Lower lobe of right lung (tissue), 2 donors: ENCODE measurements around the gene RECQL5. TPM values are rescaled to one million over a fixed set of nuclear protein-coding genes. Genes with fewer than 3 reads are reported as not detected.

Experiments
- ATAC-seq, 2 donors: fragments of 200-7000 bp; cut with Tn5 transposase; one replicate each; pipeline ENCODE4 v1.9.1; 2020 to 2022; ENCODE audit warnings: mild to moderate bottlenecking in 2 of 2, moderate library complexity in 2 of 2
- DNase-seq: peaks from one replicate; pipeline ENCODE4 v3.0.0-alpha.2; 2020
- H3K27ac ChIP-seq: fragments of 200-600 bp; one replicate; pipeline ENCODE4 v1.8.0; 2022
- H3K27me3 ChIP-seq: fragments of 200-600 bp; one replicate; pipeline ENCODE4 v1.8.0; 2022; ENCODE audit warnings: low read depth
- H3K36me3 ChIP-seq: fragments of 200-600 bp; one replicate; pipeline ENCODE4 v1.8.0; 2022; ENCODE audit warnings: mild to moderate bottlenecking
- H3K4me1 ChIP-seq: fragments of 200-600 bp; one replicate; pipeline ENCODE4 v1.8.0; 2022
- H3K4me3 ChIP-seq: fragments of 200-600 bp; one replicate; pipeline ENCODE4 v1.8.0; 2022; ENCODE audit warnings: mild to moderate bottlenecking
- H3K9me3 ChIP-seq: fragments of 200-600 bp; one replicate; pipeline ENCODE4 v1.8.0; 2022
- CTCF ChIP-seq: fragments of 200-600 bp; IDR thresholded peaks from one replicate; pipeline ENCODE4 v1.8.0; 2022; ENCODE audit warnings: antibody characterized with exemption, mild to moderate bottlenecking
- intact Hi-C: fragments of 100-400 bp; cut with DNase I; formaldehyde crosslinking; loops from one replicate; pipeline ENCODE4 v1.11.0; 2022
- total RNA-seq: library from RNA; stranded (reverse); fragmentation: NEBNext Ultra II Directional; extraction: Animal tissue kit (Norgen Biotek cat#: 25700); gene quantifications from one replicate; pipeline ENCODE4 v1.2.1, GENCODE V29; 2021
- donor health status: DM: no; HTN: yes; CAD: no; lungs with severe emphysema.

RECQL5 gene
- total RNA-seq, 1 donor from 2014 or later, result 39.4 TPM

DNA sequence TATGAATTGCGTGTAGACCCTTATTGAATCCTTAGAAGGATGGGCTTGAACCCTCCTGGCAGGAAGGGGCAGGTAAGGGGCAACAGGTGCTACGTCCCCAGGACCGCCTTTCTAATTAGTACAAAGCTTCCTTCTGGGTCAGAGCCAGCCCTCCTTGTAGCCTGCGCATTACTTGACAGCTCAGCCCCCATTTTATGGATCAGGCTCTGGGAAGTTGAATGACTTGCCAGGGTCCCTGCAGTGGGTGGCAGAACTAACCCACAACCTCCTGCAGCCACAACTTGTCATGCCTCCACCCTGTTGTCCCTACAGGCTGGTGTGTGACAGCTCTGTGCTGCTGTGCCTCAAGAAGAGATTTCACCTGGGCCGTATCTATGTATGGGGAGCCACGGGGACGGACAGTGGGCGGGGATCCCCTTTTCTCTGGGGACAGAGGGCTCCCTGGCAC, 76.6 kb downstream of the RECQL5 start:
- Histone ChIP-seq H3K4me1 (peaks cover 20% of the 10 kb centered on the region), H3K27ac (no peak overlapping the region), H3K27me3 (no peaks in the 10 kb centered on the region), H3K4me3 (peak overlapping the region; percentile 84), H3K9me3 (no peaks in the 10 kb centered on the region), H3K36me3 (peaks cover 6% of the 10 kb centered on the region)
- DNase-seq (no peak), ATAC-seq (no peak)
- intact Hi-C loops, result no loop called here
- no peak for TF ChIP-seq CTCF

DNA sequence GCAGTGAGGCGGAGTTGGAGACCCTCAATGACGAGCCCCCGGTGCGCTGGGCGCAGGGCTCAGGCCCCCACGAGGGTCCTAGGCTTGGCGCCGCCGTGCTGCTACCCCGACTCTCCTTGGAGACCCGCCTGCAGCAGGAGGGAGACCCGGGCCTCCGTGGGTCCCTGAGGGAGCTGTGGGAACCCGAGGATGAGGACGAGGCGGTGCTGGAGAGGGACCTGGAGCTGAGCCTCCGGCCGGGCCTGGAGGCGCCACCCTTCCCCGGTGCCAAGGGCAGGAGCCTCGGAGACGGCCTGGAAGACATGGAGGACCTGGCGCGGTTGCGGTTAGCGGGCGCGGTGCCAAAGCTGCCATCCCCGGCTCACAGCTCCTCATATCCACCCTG, 77.0 kb downstream of the RECQL5 start:
- H3K27ac ChIP-seq, result peak overlapping the region; percentile 97
- DNase-seq (no peak), ATAC-seq (no peak)
- no peak for TF ChIP-seq CTCF
- H3K27me3 ChIP-seq, result no peaks in the 10 kb centered on the region
- intact Hi-C loops, result no loop called here
- peaks cover 6% of the 10 kb centered on the region for H3K36me3 ChIP-seq
- H3K4me3 ChIP-seq, result peak overlapping the region; percentile 84
- peaks cover 20% of the 10 kb centered on the region for H3K4me1 ChIP-seq
- no peaks in the 10 kb centered on the region for H3K9me3 ChIP-seq

- peak; percentile 92 to 94 for ATAC-seq
- H3K4me1 ChIP-seq, result peaks cover 20% of the 10 kb centered on the region
- H3K4me3 ChIP-seq, result peak overlapping the region; percentile 84
- no peaks in the 10 kb centered on the region for H3K27me3 ChIP-seq
- H3K27ac ChIP-seq, result peak overlapping the region; percentile 97
- peak; percentile 50 for TF ChIP-seq CTCF
- no peaks in the 10 kb centered on the region for H3K9me3 ChIP-seq
- intact Hi-C loops, result no loop called here
- H3K36me3 ChIP-seq, result peaks cover 6% of the 10 kb centered on the region
- peak; percentile 97 for DNase-seq
Measured at GRCh38 chr17:75589012-75589918, 77.7 kb downstream of the RECQL5 start.

GRCh38 chr17:75588596-75589011, 78.3 kb downstream of the RECQL5 start:
- DNase-seq, result peak; percentile 66
- no peak for TF ChIP-seq CTCF
- intact Hi-C loops, result no loop called here
- Histone ChIP-seq H3K27me3 (no peaks in the 10 kb centered on the region), H3K4me3 (peak overlapping the region; percentile 84), H3K9me3 (no peaks in the 10 kb centered on the region), H3K27ac (peak overlapping the region; percentile 97), H3K36me3 (peaks cover 6% of the 10 kb centered on the region), H3K4me1 (peaks cover 20% of the 10 kb centered on the region)
- peak; percentile 14 to 39 for ATAC-seq

- TF ChIP-seq CTCF, result peak; percentile 46
- Histone ChIP-seq H3K27ac (peak within 1 kb of the TSS; percentile 97), H3K36me3 (peaks cover 6% of the 10 kb centered on the region), H3K9me3 (no peaks in the 10 kb centered on the region), H3K4me3 (peak within 1 kb of the TSS; percentile 84), H3K27me3 (no peaks in the 10 kb centered on the region), H3K4me1 (peaks cover 20% of the 10 kb centered on the region)
- intact Hi-C loops, result no loop called here
- peak; percentile 85 for DNase-seq
- peak; percentile 66 to 70 for ATAC-seq
Measured at GRCh38 chr17:75587675-75588595, 79.0 kb downstream of the RECQL5 start, which contains the start of gene MYO15B. TSS of gene MYO15B (plus strand) at chr17:75587800. CDS start at chr17:75588058, 258 bp downstream.
